WTC11 (cell line): ENCODE results near the gene ERFL. TPM values are rescaled to one million over a fixed set of nuclear protein-coding genes. Genes with fewer than 3 reads are reported as not detected.
A peak's percentile ranks its signal among the peaks of the same experiment; 100 is the strongest.
"Not testable (repeated sequence)": the region's sequence is repeated elsewhere in the genome, so short reads cannot be mapped to it uniquely, and the experiment has no call there.

Experiments used
- ATAC-seq: fragments of 200-7000 bp; cut with Tn5 transposase; 2 replicates; pipeline ENCODE4 v1.10.0; 2021; ENCODE audit warnings: mild to moderate bottlenecking, moderate library complexity
- CTCF ChIA-PET: fragments of 300-600 bp; sonication (Branson Sonifier 250); formaldehyde crosslinking; loops from one replicate; lab custom pipeline; 2021; ENCODE audit warnings: antibody characterized with exemption; lab: Charles Lee
- POLR2A ChIA-PET: fragments of 350-600 bp; sonication (Branson Sonifier 250); formaldehyde crosslinking; loops from one replicate; lab custom pipeline; 2021; ENCODE audit warnings: antibody characterized with exemption; lab: Charles Lee
- DNase-seq: peaks from one replicate; pipeline ENCODE4 v3.0.0; 2021; ENCODE audit warnings: low spot score
- H3K27ac Mint-ChIP-seq: 2 replicates; pipeline ENCODE4 v1.8.0; 2021; ENCODE audit warnings: mixed read lengths
- H3K27me3 Mint-ChIP-seq: 2 replicates; pipeline ENCODE4 v1.8.0; 2021; ENCODE audit warnings: low read depth, mild to moderate bottlenecking, moderate library complexity, mixed read lengths
- H3K36me3 Mint-ChIP-seq: 2 replicates; pipeline ENCODE4 v1.8.0; 2021; ENCODE audit warnings: mixed read lengths
- H3K4me1 Mint-ChIP-seq: 2 replicates; pipeline ENCODE4 v1.8.0; 2022; ENCODE audit warnings: mixed read lengths
- H3K4me3 Mint-ChIP-seq: 2 replicates; pipeline ENCODE4 v1.8.0; 2021; ENCODE audit warnings: mild to moderate bottlenecking, moderate library complexity, mixed read lengths
- H3K9me3 Mint-ChIP-seq: 2 replicates; pipeline ENCODE4 v1.8.0; 2021; ENCODE audit warnings: mixed read lengths
- ELF4 ChIP-seq: sonication (generic); formaldehyde crosslinking; IDR thresholded peaks from 2 replicates; pipeline ENCODE4 v1.8.1; 2022; ENCODE audit warnings: low read depth, mild to moderate bottlenecking, moderate library complexity, missing genetic modification reagents
- ESRRA ChIP-seq: sonication (generic); formaldehyde crosslinking; IDR thresholded peaks from 2 replicates; pipeline ENCODE4 v1.8.1; 2022; ENCODE audit warnings: mild to moderate bottlenecking, missing genetic modification reagents, borderline replicate concordance
- FOXK1 ChIP-seq: sonication (generic); formaldehyde crosslinking; IDR thresholded peaks from 2 replicates; pipeline ENCODE4 v1.8.0; 2022; ENCODE audit warnings: mild to moderate bottlenecking, moderate library complexity, missing genetic modification reagents
- FOXP4 ChIP-seq: sonication (generic); formaldehyde crosslinking; IDR thresholded peaks from 2 replicates; pipeline ENCODE4 v1.8.0; 2022; ENCODE audit warnings: mild to moderate bottlenecking, missing genetic modification reagents
- GABPB1 ChIP-seq: sonication (generic); formaldehyde crosslinking; IDR thresholded peaks from 2 replicates; pipeline ENCODE4 v1.8.1; 2023; ENCODE audit warnings: mild to moderate bottlenecking, missing genetic modification reagents
- NFATC4 ChIP-seq: fragments of 250-450 bp; sonication (Bioruptor Pico); IDR thresholded peaks from 2 replicates; pipeline ENCODE4 v1.9.0; 2021; ENCODE audit warnings: mild to moderate bottlenecking
- NFE2L1 ChIP-seq: sonication (generic); formaldehyde crosslinking; IDR thresholded peaks from 2 replicates; pipeline ENCODE4 v1.8.1; 2023; ENCODE audit warnings: missing genetic modification reagents
- NR1H2 ChIP-seq: sonication (generic); formaldehyde crosslinking; IDR thresholded peaks from 2 replicates; pipeline ENCODE4 v1.9.0; 2021; ENCODE audit warnings: mild to moderate bottlenecking, moderate library complexity, missing genetic modification reagents
- NR3C1 ChIP-seq: sonication (generic); formaldehyde crosslinking; conservative IDR thresholded peaks from 2 replicates; pipeline ENCODE4 v1.8.1; 2023; ENCODE audit warnings: low read depth, mild to moderate bottlenecking, missing genetic modification reagents
- RELA ChIP-seq: sonication (generic); formaldehyde crosslinking; IDR thresholded peaks from 2 replicates; pipeline ENCODE4 v1.8.1; 2022; ENCODE audit warnings: missing genetic modification reagents, mild to moderate bottlenecking, borderline replicate concordance
- SMAD3 ChIP-seq: sonication (generic); formaldehyde crosslinking; IDR thresholded peaks from 2 replicates; pipeline ENCODE4 v1.8.0; 2022; ENCODE audit warnings: missing genetic modification reagents, mild to moderate bottlenecking, borderline replicate concordance
- STAT6 ChIP-seq: sonication (generic); formaldehyde crosslinking; conservative IDR thresholded peaks from 2 replicates; pipeline ENCODE4 v1.8.1; 2023; ENCODE audit warnings: mild to moderate bottlenecking, low read depth, missing genetic modification reagents, moderate library complexity
- TCF7 ChIP-seq: sonication (generic); formaldehyde crosslinking; IDR thresholded peaks from 2 replicates; pipeline ENCODE4 v1.8.0; 2022; ENCODE audit warnings: mild to moderate bottlenecking, low read depth, missing genetic modification reagents, moderate library complexity
- TEAD1 ChIP-seq: sonication (generic); formaldehyde crosslinking; IDR thresholded peaks from 2 replicates; pipeline ENCODE4 v1.8.0; 2022; ENCODE audit warnings: mild to moderate bottlenecking, missing genetic modification reagents
- TEAD4 ChIP-seq: sonication (generic); formaldehyde crosslinking; IDR thresholded peaks from 2 replicates; pipeline ENCODE4 v1.8.0; 2022; ENCODE audit warnings: mild to moderate bottlenecking, missing genetic modification reagents
- ZNF423 ChIP-seq: fragments of 250-450 bp; sonication (Bioruptor Pico); IDR thresholded peaks from 2 replicates; pipeline ENCODE4 v2.1.2; 2022; ENCODE audit warnings: mild to moderate bottlenecking, moderate library complexity
- total RNA-seq: library from RNA; stranded (reverse); gene quantifications from 3 replicates; pipeline ENCODE4 v1.2.3, GENCODE V29; 2021
- TF ChIP-seq, protein P1 (sequence below): sonication (generic); formaldehyde crosslinking; IDR thresholded peaks from 2 replicates; pipeline ENCODE4 v1.8.1; 2022; ENCODE audit warnings: low read depth, mild to moderate bottlenecking, moderate library complexity, missing genetic modification reagents, borderline replicate concordance
- TF ChIP-seq, protein P2 (sequence below): sonication (generic); formaldehyde crosslinking; IDR thresholded peaks from 2 replicates; pipeline ENCODE4 v1.8.0; 2022; ENCODE audit warnings: mild to moderate bottlenecking, missing genetic modification reagents
- TF ChIP-seq, protein P3 (sequence below): sonication (generic); formaldehyde crosslinking; IDR thresholded peaks from 2 replicates; pipeline ENCODE4 v1.8.0; 2023; ENCODE audit warnings: missing genetic modification reagents
- TF ChIP-seq, protein P4 (sequence below): sonication (generic); formaldehyde crosslinking; IDR thresholded peaks from 2 replicates; pipeline ENCODE4 v1.8.1; 2023; ENCODE audit warnings: mild to moderate bottlenecking, missing genetic modification reagents, moderate library complexity
- TF ChIP-seq, protein P5 (sequence below): sonication (generic); formaldehyde crosslinking; IDR thresholded peaks from 2 replicates; pipeline ENCODE4 v1.8.1; 2022; ENCODE audit warnings: mild to moderate bottlenecking, missing genetic modification reagents, moderate library complexity, borderline replicate concordance

ERFL gene
- total RNA-seq, 1 experiment from 2014 or later: 0.31 TPM

- TF ChIP-seq, protein P1, sequence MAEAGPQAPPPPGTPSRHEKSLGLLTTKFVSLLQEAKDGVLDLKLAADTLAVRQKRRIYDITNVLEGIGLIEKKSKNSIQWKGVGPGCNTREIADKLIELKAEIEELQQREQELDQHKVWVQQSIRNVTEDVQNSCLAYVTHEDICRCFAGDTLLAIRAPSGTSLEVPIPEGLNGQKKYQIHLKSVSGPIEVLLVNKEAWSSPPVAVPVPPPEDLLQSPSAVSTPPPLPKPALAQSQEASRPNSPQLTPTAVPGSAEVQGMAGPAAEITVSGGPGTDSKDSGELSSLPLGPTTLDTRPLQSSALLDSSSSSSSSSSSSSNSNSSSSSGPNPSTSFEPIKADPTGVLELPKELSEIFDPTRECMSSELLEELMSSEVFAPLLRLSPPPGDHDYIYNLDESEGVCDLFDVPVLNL (CRISPR knock-in tag): no peak
Measured at GRCh38 chr19:41940731-41941409, 12.6 kb upstream of the ERFL start (continued).

GRCh38 chr19:41939861-41940730 lies 11.8 kb upstream of the ERFL start:
- ATAC-seq: peak; percentile 51
- no peaks in the 10 kb centered on the region for H3K36me3 Mint-ChIP-seq
- ChIA-PET CTCF (interaction anchor here (0.5 to 1.3 kb wide), 3 partner anchors 17 to 67 kb away, joined by 3 to 4 read pairs (median 3); no protein-coding TSS in a partner anchor), POLR2A (interaction anchor here (0.7 kb wide), 1 partner anchor 75 kb away, joined by 3 read pairs; no protein-coding TSS in a partner anchor)
- H3K9me3 Mint-ChIP-seq: peaks cover 4% of the 10 kb centered on the region; the same call in 1 of the 2 replicates
- H3K4me1 Mint-ChIP-seq: peaks cover 6% of the 10 kb centered on the region; the same call in 1 of the 2 replicates
- TF ChIP-seq TEAD4 (CRISPR knock-in tag) (no peak), NR1H2 (no peak), NFE2L1 (CRISPR knock-in tag) (no peak), NR3C1 (CRISPR knock-in tag) (no peak), ESRRA (CRISPR knock-in tag) (no peak), GABPB1 (CRISPR knock-in tag) (no peak), SMAD3 (CRISPR knock-in tag) (no peak), RELA (no peak), FOXP4 (CRISPR knock-in tag) (no peak), ELF4 (CRISPR knock-in tag) (no peak), STAT6 (no peak), FOXK1 (no peak), TCF7 (CRISPR knock-in tag) (no peak), TEAD1 (CRISPR knock-in tag) (no peak), ZNF423 (CRISPR knock-in tag) (no peak), NFATC4 (no peak)
- TF ChIP-seq, protein P2, sequence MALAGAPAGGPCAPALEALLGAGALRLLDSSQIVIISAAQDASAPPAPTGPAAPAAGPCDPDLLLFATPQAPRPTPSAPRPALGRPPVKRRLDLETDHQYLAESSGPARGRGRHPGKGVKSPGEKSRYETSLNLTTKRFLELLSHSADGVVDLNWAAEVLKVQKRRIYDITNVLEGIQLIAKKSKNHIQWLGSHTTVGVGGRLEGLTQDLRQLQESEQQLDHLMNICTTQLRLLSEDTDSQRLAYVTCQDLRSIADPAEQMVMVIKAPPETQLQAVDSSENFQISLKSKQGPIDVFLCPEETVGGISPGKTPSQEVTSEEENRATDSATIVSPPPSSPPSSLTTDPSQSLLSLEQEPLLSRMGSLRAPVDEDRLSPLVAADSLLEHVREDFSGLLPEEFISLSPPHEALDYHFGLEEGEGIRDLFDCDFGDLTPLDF: no peak
- TF ChIP-seq, protein P3, sequence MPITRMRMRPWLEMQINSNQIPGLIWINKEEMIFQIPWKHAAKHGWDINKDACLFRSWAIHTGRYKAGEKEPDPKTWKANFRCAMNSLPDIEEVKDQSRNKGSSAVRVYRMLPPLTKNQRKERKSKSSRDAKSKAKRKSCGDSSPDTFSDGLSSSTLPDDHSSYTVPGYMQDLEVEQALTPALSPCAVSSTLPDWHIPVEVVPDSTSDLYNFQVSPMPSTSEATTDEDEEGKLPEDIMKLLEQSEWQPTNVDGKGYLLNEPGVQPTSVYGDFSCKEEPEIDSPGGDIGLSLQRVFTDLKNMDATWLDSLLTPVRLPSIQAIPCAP (CRISPR knock-in tag): no peak
- TF ChIP-seq, protein P4, sequence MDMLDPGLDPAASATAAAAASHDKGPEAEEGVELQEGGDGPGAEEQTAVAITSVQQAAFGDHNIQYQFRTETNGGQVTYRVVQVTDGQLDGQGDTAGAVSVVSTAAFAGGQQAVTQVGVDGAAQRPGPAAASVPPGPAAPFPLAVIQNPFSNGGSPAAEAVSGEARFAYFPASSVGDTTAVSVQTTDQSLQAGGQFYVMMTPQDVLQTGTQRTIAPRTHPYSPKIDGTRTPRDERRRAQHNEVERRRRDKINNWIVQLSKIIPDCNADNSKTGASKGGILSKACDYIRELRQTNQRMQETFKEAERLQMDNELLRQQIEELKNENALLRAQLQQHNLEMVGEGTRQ: no peak
- TF ChIP-seq, protein P5, sequence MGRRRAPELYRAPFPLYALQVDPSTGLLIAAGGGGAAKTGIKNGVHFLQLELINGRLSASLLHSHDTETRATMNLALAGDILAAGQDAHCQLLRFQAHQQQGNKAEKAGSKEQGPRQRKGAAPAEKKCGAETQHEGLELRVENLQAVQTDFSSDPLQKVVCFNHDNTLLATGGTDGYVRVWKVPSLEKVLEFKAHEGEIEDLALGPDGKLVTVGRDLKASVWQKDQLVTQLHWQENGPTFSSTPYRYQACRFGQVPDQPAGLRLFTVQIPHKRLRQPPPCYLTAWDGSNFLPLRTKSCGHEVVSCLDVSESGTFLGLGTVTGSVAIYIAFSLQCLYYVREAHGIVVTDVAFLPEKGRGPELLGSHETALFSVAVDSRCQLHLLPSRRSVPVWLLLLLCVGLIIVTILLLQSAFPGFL (CRISPR knock-in tag): no peak
- peak overlapping the region; percentile 81 for H3K4me3 Mint-ChIP-seq
- DNase-seq: peak; percentile 46
- no peak overlapping the region for H3K27ac Mint-ChIP-seq
- peaks cover 65% of the 10 kb centered on the region for H3K27me3 Mint-ChIP-seq

GRCh38 chr19:41939209-41939608 lies 11.0 kb upstream of the ERFL start:
- DNase-seq, H3K4me1 Mint-ChIP-seq, H3K27ac Mint-ChIP-seq, ATAC-seq, H3K9me3 Mint-ChIP-seq, H3K36me3 Mint-ChIP-seq, H3K4me3 Mint-ChIP-seq: not testable (repeated sequence)
- H3K27me3 Mint-ChIP-seq: peaks cover 70% of the 10 kb centered on the region
- CTCF ChIA-PET: interaction anchor here (0.5 to 1.3 kb wide), 3 partner anchors 18 to 66 kb away, joined by 3 to 4 read pairs (median 3); no protein-coding TSS in a partner anchor
- POLR2A ChIA-PET: interaction anchor here (0.7 kb wide), 1 partner anchor 74 kb away, joined by 3 read pairs; no protein-coding TSS in a partner anchor
